Mucosa of descending colon (tissue), 3 donors: Measurements from ENCODE around the gene ARTN. TPM values are rescaled to one million over a fixed set of nuclear protein-coding genes. Genes with fewer than 3 reads are reported as not detected.

Source experiments
- ATAC-seq: fragments of 200-7000 bp; cut with Tn5 transposase; one replicate; pipeline ENCODE4 v1.9.1; 2020; ENCODE audit warnings: mild to moderate bottlenecking, moderate library complexity
- DNase-seq, 3 donors: peaks; one replicate each; pipeline ENCODE4 v3.0.0-alpha.2; 2020
- H3K36me3 ChIP-seq: fragments of 200-600 bp; one replicate; pipeline ENCODE4 v1.8.0; 2021; ENCODE audit warnings: low read depth, mild to moderate bottlenecking
- H3K4me1 ChIP-seq: fragments of 200-600 bp; one replicate; pipeline ENCODE4 v1.8.0; 2021; ENCODE audit warnings: low read depth, mild to moderate bottlenecking
- H3K4me3 ChIP-seq: fragments of 200-600 bp; one replicate; pipeline ENCODE4 v1.8.0; 2021; ENCODE audit warnings: mild to moderate bottlenecking
- H3K9me3 ChIP-seq: fragments of 200-600 bp; one replicate; pipeline ENCODE4 v1.8.0; 2021; ENCODE audit warnings: mild to moderate bottlenecking
- CTCF ChIP-seq: fragments of 200-600 bp; IDR thresholded peaks from one replicate; pipeline ENCODE4 v1.8.0; 2022; ENCODE audit warnings: antibody characterized with exemption, mild to moderate bottlenecking
- intact Hi-C, 2 donors: fragments of 100-400 bp; cut with DNase I in 1 of 2; cut with micrococcal nuclease in 1 of 2; formaldehyde crosslinking; loops; one replicate each; pipeline versions ENCODE4 v1.11.0 to v1.11.1; 2022; cut with DNase I, micrococcal nuclease
- total RNA-seq, 3 donors: library from RNA; stranded (reverse); fragmentation: NEBNext Ultra II Directional in 2 of 3; extraction: Animal tissue kit (Norgen Biotek cat#: 25700) in 2 of 3; gene quantifications; one replicate each; pipeline versions ENCODE4 v1.2.1 to v1.2.4, GENCODE V29; 2021 to 2023
- donor health status: DM: no; HTN: no; CAD: no; lungs with moderate emphysema.
- donor health status: DM: no; HTN: no; CAD: no.
- donor health status: DM: no; HTN: yes; CAD: no.

ARTN gene
- total RNA-seq, 3 donors from 2014 or later, result 6.9 to 14.2 (median 7.4) TPM

GRCh38 chr1:43904660-43905551 lies 28.7 kb upstream of the ARTN start:
- ATAC-seq, result no peak
- H3K4me1 ChIP-seq, result no peaks in the 10 kb centered on the region

GRCh38 chr1:43908226-43908625 lies 25.4 kb upstream of the ARTN start:
- no peak for TF ChIP-seq CTCF
- intact Hi-C loops, result no loop called here
- H3K4me1 ChIP-seq, result peaks cover 8% of the 10 kb centered on the region
- ATAC-seq (no peak), DNase-seq (no peak)
- H3K4me3 ChIP-seq, result no peak overlapping the region
- no peaks in the 10 kb centered on the region for H3K9me3 ChIP-seq
- no peaks in the 10 kb centered on the region for H3K36me3 ChIP-seq

More at GRCh38 chr1:43904660-43905551, 28.7 kb upstream of the ARTN start:
- H3K36me3 ChIP-seq, result no peaks in the 10 kb centered on the region
- no peak for DNase-seq
- H3K9me3 ChIP-seq, result no peaks in the 10 kb centered on the region
- no peak for TF ChIP-seq CTCF
- intact Hi-C loops, result no loop called here
- H3K4me3 ChIP-seq, result no peak overlapping the region

- ATAC-seq, result no peak
- H3K9me3 ChIP-seq, result no peaks in the 10 kb centered on the region
- DNase-seq, result no peak
These were observed 24.7 kb upstream of the ARTN start for GRCh38 chr1:43908858-43909257.

GRCh38 chr1:43910343-43910742 lies 23.3 kb upstream of the ARTN start:
- ATAC-seq, result no peak
- intact Hi-C loops, result no loop called here
- peaks cover 8% of the 10 kb centered on the region for H3K4me1 ChIP-seq
- no peak for TF ChIP-seq CTCF
- no peak for DNase-seq
- no peaks in the 10 kb centered on the region for H3K36me3 ChIP-seq
- H3K9me3 ChIP-seq, result no peaks in the 10 kb centered on the region
- H3K4me3 ChIP-seq, result no peak overlapping the region

More at GRCh38 chr1:43908858-43909257, 24.7 kb upstream of the ARTN start:
- H3K4me1 ChIP-seq, result peaks cover 8% of the 10 kb centered on the region
- TF ChIP-seq CTCF, result no peak
- H3K36me3 ChIP-seq, result no peaks in the 10 kb centered on the region
- intact Hi-C loops, result no loop called here
- H3K4me3 ChIP-seq, result no peak overlapping the region

- DNase-seq (no peak), ATAC-seq (no peak)
- no peak overlapping the region for H3K4me3 ChIP-seq
- TF ChIP-seq CTCF, result no peak
- H3K4me1 ChIP-seq, result peaks cover 8% of the 10 kb centered on the region
- no peaks in the 10 kb centered on the region for H3K9me3 ChIP-seq
- intact Hi-C loops, result no loop called here
- H3K36me3 ChIP-seq, result no peaks in the 10 kb centered on the region
These were observed 21.0 kb upstream of the ARTN start for GRCh38 chr1:43912607-43913006.
